Measurements from ENCODE around the gene HHIPL2. TPM values are rescaled to one million over a fixed set of nuclear protein-coding genes. Genes with fewer than 3 reads are reported as not detected.

The HHIPL2 gene
- total RNA-seq, 1 experiment from 2014 or later = 0.32 TPM

GRCh38 chr1:222579316-222579715 is 31.4 kb upstream of the HHIPL2 start:
- H3K27ac Mint-ChIP-seq (ENCODE audit: unreplicated experiment) = no peak overlapping the region
- H3K4me1 Mint-ChIP-seq (ENCODE audit: low read depth, unreplicated experiment) = peaks cover 13% of the 10 kb centered on the region
- intact Hi-C loops (cut with micrococcal nuclease; ENCODE audit: unreplicated experiment) = no loop called here
- H3K4me3 Mint-ChIP-seq (ENCODE audit: unreplicated experiment) = no peak overlapping the region
- TF ChIP-seq, protein P1, sequence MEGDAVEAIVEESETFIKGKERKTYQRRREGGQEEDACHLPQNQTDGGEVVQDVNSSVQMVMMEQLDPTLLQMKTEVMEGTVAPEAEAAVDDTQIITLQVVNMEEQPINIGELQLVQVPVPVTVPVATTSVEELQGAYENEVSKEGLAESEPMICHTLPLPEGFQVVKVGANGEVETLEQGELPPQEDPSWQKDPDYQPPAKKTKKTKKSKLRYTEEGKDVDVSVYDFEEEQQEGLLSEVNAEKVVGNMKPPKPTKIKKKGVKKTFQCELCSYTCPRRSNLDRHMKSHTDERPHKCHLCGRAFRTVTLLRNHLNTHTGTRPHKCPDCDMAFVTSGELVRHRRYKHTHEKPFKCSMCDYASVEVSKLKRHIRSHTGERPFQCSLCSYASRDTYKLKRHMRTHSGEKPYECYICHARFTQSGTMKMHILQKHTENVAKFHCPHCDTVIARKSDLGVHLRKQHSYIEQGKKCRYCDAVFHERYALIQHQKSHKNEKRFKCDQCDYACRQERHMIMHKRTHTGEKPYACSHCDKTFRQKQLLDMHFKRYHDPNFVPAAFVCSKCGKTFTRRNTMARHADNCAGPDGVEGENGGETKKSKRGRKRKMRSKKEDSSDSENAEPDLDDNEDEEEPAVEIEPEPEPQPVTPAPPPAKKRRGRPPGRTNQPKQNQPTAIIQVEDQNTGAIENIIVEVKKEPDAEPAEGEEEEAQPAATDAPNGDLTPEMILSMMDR (IDR thresholded peaks at IDR 0.05; ENCODE audit: insufficient read depth in 1 of 2, low read depth in 1 of 2, low read length in 1 of 2, severe bottlenecking in 1 of 2, unreplicated experiment in 1 of 2) = no peak
- DNase-seq = no peak
- no peaks in the 10 kb centered on the region for H3K27me3 Mint-ChIP-seq (ENCODE audit: insufficient read depth, unreplicated experiment)
- H3K9me3 Mint-ChIP-seq (ENCODE audit: unreplicated experiment) = no peaks in the 10 kb centered on the region
- POLR2A ChIA-PET = no interaction called here
- Histone ChIP-seq H3K36me3 (ENCODE audit: control insufficient read depth, insufficient read depth, low read length) (no peaks in the 10 kb centered on the region), H3K9me3 (no peaks in the 10 kb centered on the region), H3K4me3 (ENCODE audit: low read depth, low read length) (no peak overlapping the region), H3K27me3 (replicated peaks; ENCODE audit: control insufficient read depth, insufficient read depth, low read length) (no peaks in the 10 kb centered on the region), H3K4me1 (peaks cover 15% of the 10 kb centered on the region)
- CTCF ChIA-PET = no interaction called here
- H3K36me3 Mint-ChIP-seq (ENCODE audit: insufficient read depth, unreplicated experiment) = peaks cover 31% of the 10 kb centered on the region
- no TSS peak for BruUV-seq (replicated peaks)

DNA sequence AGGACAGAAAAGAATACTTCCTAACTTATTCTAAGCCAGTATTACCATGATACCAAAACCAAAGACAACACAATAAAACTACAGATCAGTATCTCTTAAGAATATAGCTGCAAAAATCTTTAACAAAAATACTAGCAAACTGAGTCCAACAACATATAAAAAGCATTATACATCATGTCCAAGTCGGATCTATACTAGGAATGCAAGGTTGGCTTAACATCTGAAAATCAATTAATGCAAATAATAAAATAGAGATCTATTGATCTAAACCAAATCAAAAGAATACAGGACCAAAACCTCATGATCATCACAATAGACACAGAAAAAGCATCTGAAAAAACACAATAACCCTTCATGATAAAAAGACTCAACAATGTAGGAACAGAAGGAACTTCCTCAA is 22.9 kb upstream of the HHIPL2 start:
- no peak overlapping the region for H3K27ac Mint-ChIP-seq (ENCODE audit: unreplicated experiment)
- no peak overlapping the region for H3K4me3 Mint-ChIP-seq (ENCODE audit: unreplicated experiment)
- TF ChIP-seq, protein P1 (IDR thresholded peaks at IDR 0.05; ENCODE audit: insufficient read depth in 1 of 2, low read depth in 1 of 2, low read length in 1 of 2, severe bottlenecking in 1 of 2, unreplicated experiment in 1 of 2) = no peak
- no peaks in the 10 kb centered on the region for H3K9me3 Mint-ChIP-seq (ENCODE audit: unreplicated experiment)
- POLR2A ChIA-PET = no interaction called here
- BruUV-seq (replicated peaks) = no TSS peak
- no peaks in the 10 kb centered on the region for H3K4me1 ChIP-seq
- H3K36me3 Mint-ChIP-seq (ENCODE audit: insufficient read depth, unreplicated experiment) = peaks cover 37% of the 10 kb centered on the region
- no peak for DNase-seq
- no peaks in the 10 kb centered on the region for H3K27me3 ChIP-seq (replicated peaks; ENCODE audit: control insufficient read depth, insufficient read depth, low read length)
- intact Hi-C loops (cut with micrococcal nuclease; ENCODE audit: unreplicated experiment) = no loop called here
- H3K4me3 ChIP-seq (ENCODE audit: low read depth, low read length) = no peak overlapping the region
- no peaks in the 10 kb centered on the region for H3K36me3 ChIP-seq (ENCODE audit: control insufficient read depth, insufficient read depth, low read length)
- no peaks in the 10 kb centered on the region for H3K4me1 Mint-ChIP-seq (ENCODE audit: low read depth, unreplicated experiment)
- H3K9me3 ChIP-seq = peaks cover 11% of the 10 kb centered on the region
- H3K27me3 Mint-ChIP-seq (ENCODE audit: insufficient read depth, unreplicated experiment) = no peaks in the 10 kb centered on the region
- CTCF ChIA-PET = no interaction called here

GRCh38 chr1:222561656-222562055 is 13.8 kb upstream of the HHIPL2 start:
- Mint-ChIP-seq H3K4me3 (ENCODE audit: unreplicated experiment) (no peak overlapping the region), H3K27me3 (ENCODE audit: insufficient read depth, unreplicated experiment) (no peaks in the 10 kb centered on the region), H3K4me1 (ENCODE audit: low read depth, unreplicated experiment) (no peaks in the 10 kb centered on the region), H3K36me3 (ENCODE audit: insufficient read depth, unreplicated experiment) (peaks cover 4% of the 10 kb centered on the region), H3K9me3 (ENCODE audit: unreplicated experiment) (no peaks in the 10 kb centered on the region), H3K27ac (ENCODE audit: unreplicated experiment) (no peak overlapping the region)
- no peaks in the 10 kb centered on the region for H3K9me3 ChIP-seq
- no peak for DNase-seq
- no TSS peak for BruUV-seq (replicated peaks)
- ChIA-PET CTCF (interaction anchor here (1.1 kb wide), 1 partner anchor 73 kb away, joined by 3 read pairs; no protein-coding TSS in a partner anchor), POLR2A (no interaction called here)
- H3K4me3 ChIP-seq (ENCODE audit: low read depth, low read length) = no peak overlapping the region
- H3K4me1 ChIP-seq = no peaks in the 10 kb centered on the region
- TF ChIP-seq, protein P1 (IDR thresholded peaks at IDR 0.05; ENCODE audit: insufficient read depth in 1 of 2, low read depth in 1 of 2, low read length in 1 of 2, severe bottlenecking in 1 of 2, unreplicated experiment in 1 of 2) = no peak
- H3K36me3 ChIP-seq (ENCODE audit: control insufficient read depth, insufficient read depth, low read length) = no peaks in the 10 kb centered on the region
- H3K27me3 ChIP-seq (replicated peaks; ENCODE audit: control insufficient read depth, insufficient read depth, low read length) = no peaks in the 10 kb centered on the region
- intact Hi-C loops (cut with micrococcal nuclease; ENCODE audit: unreplicated experiment) = no loop called here

Data from Caco-2 (cell line).